Upper lobe of left lung (tissue), 4 donors: ENCODE results near the gene ABHD4.

ENCODE experiments used
- EP300 ChIP-seq, 4 donors: sonication (generic); formaldehyde crosslinking; IDR thresholded peaks; one replicate each; pipeline ENCODE4 v1.5.1; 2017; ENCODE audit warnings: antibody characterized with exemption in 4 of 4, control low read depth in 2 of 4
- POLR2AphosphoS5 ChIP-seq, 2 donors: sonication (generic); formaldehyde crosslinking; IDR thresholded peaks; one replicate each; pipeline ENCODE4 v1.5.1; 2017; ENCODE audit warnings: antibody characterized with exemption in 2 of 2

DNA sequence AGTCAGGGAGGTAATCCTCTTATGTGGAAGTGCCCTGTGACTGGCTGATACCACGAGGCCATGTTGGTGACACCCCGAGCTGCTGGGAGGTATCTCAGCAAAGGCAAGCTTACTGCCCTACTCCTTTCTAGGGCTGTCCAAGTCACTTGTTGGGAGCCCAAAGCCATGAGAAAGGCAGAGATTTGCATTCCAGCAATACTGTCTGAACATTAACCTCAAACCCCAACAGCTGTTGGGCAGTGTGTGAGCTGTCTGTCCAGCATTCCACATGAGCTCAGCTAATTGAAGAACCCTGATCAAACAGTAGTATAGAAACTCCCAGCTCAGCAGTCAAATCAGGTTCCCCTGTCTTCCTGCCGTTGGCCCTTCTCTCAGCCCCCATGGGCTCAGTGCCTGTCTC lies 9.2 kb downstream of the ABHD4 start:
- TF ChIP-seq POLR2AphosphoS5 (IDR thresholded peaks at IDR 0.05) (no peak), EP300 (IDR thresholded peaks at IDR 0.05) (no peak)
